K562 (cell line): ENCODE results near the gene ZNF529. TPM values are rescaled to one million over a fixed set of nuclear protein-coding genes. Genes with fewer than 3 reads are reported as not detected.
A peak's percentile ranks its signal among the peaks of the same experiment; 100 is the strongest.

Source experiments
- ARID1B ChIP-seq: fragments of 450-650 bp; IDR thresholded peaks from 2 replicates; pipeline ENCODE4 v1.6.1; 2016; ENCODE audit warnings: antibody characterized with exemption, mild to moderate bottlenecking, inconsistent platforms
- BMI1 ChIP-seq: fragments of 150-350 bp; IDR thresholded peaks from 2 replicates; pipeline ENCODE4 v1.6.1; 2014; ENCODE audit warnings: low read length
- CCNT2 ChIP-seq: IDR thresholded peaks from 2 replicates; pipeline ENCODE4 v1.6.1; 2011; ENCODE audit warnings: borderline replicate concordance, low read depth, mild to moderate bottlenecking, moderate library complexity, mixed read lengths, low read length; ENCODE audit not compliant: insufficient read length; ENCODE audit errors: extremely low read depth
- COPS2 ChIP-seq: fragments of 450-650 bp; conservative IDR thresholded peaks from 2 replicates; pipeline ENCODE4 v1.6.1; 2016; ENCODE audit warnings: mild to moderate bottlenecking, moderate library complexity
- DACH1 ChIP-seq: fragments of 450-650 bp; IDR thresholded peaks from 2 replicates; pipeline ENCODE4 v1.6.1; 2018; ENCODE audit not compliant: partially characterized antibody
- EP300 ChIP-seq: IDR thresholded peaks from 2 replicates; pipeline ENCODE4 v1.6.1; 2012; ENCODE audit warnings: low read length, improper control_type of control experiment
- EP400 ChIP-seq: fragments of 450-650 bp; IDR thresholded peaks from 2 replicates; pipeline ENCODE4 v1.6.1; 2017; ENCODE audit warnings: antibody characterized with exemption, mild to moderate bottlenecking, moderate library complexity
- FOXA3 ChIP-seq, 2 experiments: fragments of 450-650 bp in 1 of 2; sonication (generic) in 1 of 2; formaldehyde crosslinking; IDR thresholded peaks in 1 of 2; conservative IDR thresholded peaks in 1 of 2; 2 replicates each; pipeline versions ENCODE4 v1.4.0 to v1.8.0; 2020 to 2022; ENCODE audit warnings: mild to moderate bottlenecking in 2 of 2, missing genetic modification reagents in 1 of 2
- GATA2 ChIP-seq: sonication (generic); formaldehyde crosslinking; IDR thresholded peaks from 2 replicates; pipeline ENCODE4 v1.4.0; 2020; ENCODE audit warnings: mild to moderate bottlenecking, missing genetic modification reagents
- MBD2 ChIP-seq: sonication (generic); IDR thresholded peaks from 2 replicates; pipeline ENCODE4 v1.6.1; 2016; ENCODE audit warnings: low read depth, borderline replicate concordance
- NEUROD1 ChIP-seq: fragments of 150-350 bp; IDR thresholded peaks from 2 replicates; pipeline ENCODE4 v1.6.1; 2014; ENCODE audit warnings: borderline replicate concordance, low read length, low read depth; ENCODE audit not compliant: partially characterized antibody
- NFXL1 ChIP-seq: fragments of 450-650 bp; formaldehyde crosslinking; IDR thresholded peaks from 2 replicates; pipeline ENCODE4 v1.4.0; 2021; ENCODE audit warnings: mild to moderate bottlenecking
- NR2F6 ChIP-seq: fragments of 450-650 bp; formaldehyde crosslinking; IDR thresholded peaks from 2 replicates; pipeline ENCODE4 v1.4.0; 2020; ENCODE audit warnings: mild to moderate bottlenecking
- NUFIP1 ChIP-seq: fragments of 450-650 bp; IDR thresholded peaks from 2 replicates; pipeline ENCODE4 v1.6.1; 2018; ENCODE audit not compliant: partially characterized antibody
- RBM15 ChIP-seq: fragments of 200-400 bp; formaldehyde crosslinking; IDR thresholded peaks from 2 replicates; pipeline ENCODE4 v1.6.1; 2018; ENCODE audit warnings: mild to moderate bottlenecking, low read length, moderate library complexity; ENCODE audit not compliant: insufficient read depth
- SREBF1 ChIP-seq: fragments of 150-350 bp; IDR thresholded peaks from 2 replicates; pipeline ENCODE4 v1.6.1; 2014; ENCODE audit warnings: antibody characterized with exemption, low read depth, low read length, borderline replicate concordance
- TRIM28 ChIP-seq: fragments of 450-650 bp; IDR thresholded peaks from 2 replicates; pipeline ENCODE4 v1.6.1; 2017
- VEZF1 ChIP-seq: fragments of 200-800 bp; sonication (Bioruptor generic); IDR thresholded peaks from 2 replicates; pipeline ENCODE4 v1.6.1; 2017; ENCODE audit warnings: missing genetic modification characterization, missing compliant biosample characterization
- ZKSCAN8 ChIP-seq: fragments of 200-800 bp; sonication (Bioruptor generic); IDR thresholded peaks from 2 replicates; pipeline ENCODE4 v1.6.1; 2016; ENCODE audit warnings: missing genetic modification characterization, missing compliant biosample characterization
- ZNF197 ChIP-seq: fragments of 200-800 bp; sonication (Bioruptor generic); IDR thresholded peaks from 2 replicates; pipeline ENCODE4 v1.6.1; 2016; ENCODE audit warnings: low read depth, missing genetic modification characterization, missing compliant biosample characterization
- ZZZ3 ChIP-seq: fragments of 450-650 bp; IDR thresholded peaks from 2 replicates; pipeline ENCODE4 v1.6.1; 2016; ENCODE audit warnings: antibody characterized with exemption, mild to moderate bottlenecking, moderate library complexity
- polyA plus RNA-seq, 8 experiments: library from polyadenylated mRNA; depleted of rRNA in 4 of 8; stranded (reverse) in 5 of 8; unstranded in 3 of 8; fragments of >200 nt; fragmentation: Nextera tagmentation in 2 of 8; fragmentation: Illumina TruSeq in 1 of 8; extraction: Ambion mirVana in 2 of 8; extraction: Trizol in 1 of 8; gene quantifications; 2 replicates each; pipeline versions ENCODE4 v1.2.1 to v1.2.3, GENCODE V29; 2011 to 2014; ENCODE audit warnings: inconsistent platforms in 1 of 8, missing spikeins in 1 of 8
- total RNA-seq, 7 experiments: library from RNA; depleted of rRNA in 6 of 7; stranded (reverse); fragments of >200 nt in 6 of 7; fragmentation: Illumina TruSeq in 2 of 7; extraction: Trizol in 2 of 7; gene quantifications; 2 replicates each; pipeline versions ENCODE4 v1.2.1 to v1.2.3, GENCODE V29; 2011 to 2021; ENCODE audit warnings: low replicate concordance in 1 of 7
- TF ChIP-seq, protein P1 (sequence below): fragments of 450-650 bp; IDR thresholded peaks from one replicate; pipeline ENCODE4 v1.6.1; 2018; ENCODE audit warnings: mild to moderate bottlenecking, moderate library complexity; ENCODE audit not compliant: partially characterized antibody
- TF ChIP-seq, protein P2 (sequence below): fragments of 250-450 bp; sonication (Bioruptor Pico); IDR thresholded peaks from 2 replicates; pipeline ENCODE4 v1.4.0; 2020; ENCODE audit warnings: mild to moderate bottlenecking, moderate library complexity

The ZNF529 gene
- total and polyA plus RNA-seq, 9 of the 15 experiments (the other 6 are each of a cell fraction or from before 2014, with no cell fraction given) = 2.4 to 12.6 (median 6.3) TPM

DNA sequence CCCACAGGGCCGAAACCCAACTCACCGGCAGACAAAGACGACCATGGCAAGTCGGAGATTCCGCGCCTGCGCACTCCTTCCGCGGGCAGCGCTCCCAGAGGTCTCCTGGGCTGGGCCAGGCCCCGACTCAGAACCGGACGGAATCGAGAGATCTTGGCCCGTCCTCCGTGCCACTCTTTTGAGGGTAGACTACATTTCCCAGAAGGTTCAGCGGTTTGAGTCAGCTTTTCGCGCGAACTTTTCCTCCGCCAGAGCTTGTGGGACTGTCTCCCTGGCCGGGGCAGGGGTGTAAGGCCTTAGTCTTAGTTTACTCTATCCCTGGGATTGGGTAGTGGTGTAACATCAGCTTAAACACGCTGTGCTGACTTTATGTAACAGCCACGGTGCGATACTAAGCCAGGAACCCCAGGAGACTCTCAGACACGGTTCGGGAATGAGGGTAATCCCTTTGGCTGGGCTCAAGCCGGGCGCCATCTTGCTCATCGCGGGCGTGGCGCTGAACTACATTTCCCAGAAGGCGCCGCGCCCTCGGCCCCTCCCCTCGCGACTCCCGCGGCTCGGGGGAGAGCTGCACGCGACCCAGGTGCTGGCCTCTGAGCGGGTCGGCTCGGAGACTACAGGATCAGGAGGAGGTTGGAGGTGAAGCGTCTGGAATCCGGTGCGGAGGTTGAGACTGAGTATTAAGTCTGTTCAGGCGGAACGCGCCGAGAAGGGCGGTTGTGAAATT lies 44.7 kb downstream of the ZNF529 start, which contains the start of gene ZNF260 (continued):
- TF ChIP-seq VEZF1 (CRISPR knock-in tag) = peak; percentile 82
- no peak for TF ChIP-seq NFXL1 (CRISPR knock-in tag)
- no peak for TF ChIP-seq NR2F6 (CRISPR knock-in tag)
- TF ChIP-seq CCNT2 = peak; percentile 32
- no peak for TF ChIP-seq GATA2 (CRISPR knock-in tag)
- TF ChIP-seq NEUROD1 = peak; percentile 1
- 0 out of 2 replicates have a peak, but pooled peaks have one; percentile 60 for TF ChIP-seq ZNF197
- TF ChIP-seq COPS2 = no peak
- no peak for TF ChIP-seq TRIM28
- TF ChIP-seq EP400 = peak; percentile 87
- no peak for TF ChIP-seq ARID1B
- TF ChIP-seq DACH1 = no peak
- TF ChIP-seq, protein P1, sequence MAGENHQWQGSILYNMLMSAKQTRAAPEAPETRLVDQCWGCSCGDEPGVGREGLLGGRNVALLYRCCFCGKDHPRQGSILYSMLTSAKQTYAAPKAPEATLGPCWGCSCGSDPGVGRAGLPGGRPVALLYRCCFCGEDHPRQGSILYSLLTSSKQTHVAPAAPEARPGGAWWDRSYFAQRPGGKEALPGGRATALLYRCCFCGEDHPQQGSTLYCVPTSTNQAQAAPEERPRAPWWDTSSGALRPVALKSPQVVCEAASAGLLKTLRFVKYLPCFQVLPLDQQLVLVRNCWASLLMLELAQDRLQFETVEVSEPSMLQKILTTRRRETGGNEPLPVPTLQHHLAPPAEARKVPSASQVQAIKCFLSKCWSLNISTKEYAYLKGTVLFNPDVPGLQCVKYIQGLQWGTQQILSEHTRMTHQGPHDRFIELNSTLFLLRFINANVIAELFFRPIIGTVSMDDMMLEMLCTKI = no peak
- TF ChIP-seq, protein P2, sequence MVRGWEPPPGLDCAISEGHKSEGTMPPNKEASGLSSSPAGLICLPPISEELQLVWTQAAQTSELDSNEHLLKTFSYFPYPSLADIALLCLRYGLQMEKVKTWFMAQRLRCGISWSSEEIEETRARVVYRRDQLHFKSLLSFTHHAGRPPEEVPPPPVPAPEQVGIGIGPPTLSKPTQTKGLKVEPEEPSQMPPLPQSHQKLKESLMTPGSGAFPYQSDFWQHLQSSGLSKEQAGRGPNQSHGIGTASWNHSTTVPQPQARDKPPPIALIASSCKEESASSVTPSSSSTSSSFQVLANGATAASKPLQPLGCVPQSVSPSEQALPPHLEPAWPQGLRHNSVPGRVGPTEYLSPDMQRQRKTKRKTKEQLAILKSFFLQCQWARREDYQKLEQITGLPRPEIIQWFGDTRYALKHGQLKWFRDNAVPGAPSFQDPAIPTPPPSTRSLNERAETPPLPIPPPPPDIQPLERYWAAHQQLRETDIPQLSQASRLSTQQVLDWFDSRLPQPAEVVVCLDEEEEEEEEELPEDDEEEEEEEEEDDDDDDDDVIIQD (CRISPR knock-in tag) = no peak
- no peak for TF ChIP-seq SREBF1
- peak; percentile 66 for TF ChIP-seq MBD2
- no peak for TF ChIP-seq FOXA3 (CRISPR knock-in tag; conservative IDR thresholded peaks at IDR 0.05 in 1 of 2, IDR thresholded peaks at IDR 0.05 in 1 of 2)
- TF ChIP-seq NUFIP1 = no peak
- no peak for TF ChIP-seq ZKSCAN8 (CRISPR knock-in tag)
- TF ChIP-seq EP300 = 0 out of 2 replicates have a peak, but pooled peaks have one; percentile 1
- TF ChIP-seq RBM15 = no peak
- TF ChIP-seq ZZZ3 = 0 out of 2 replicates have a peak, but pooled peaks have one; percentile 52
- no peak for TF ChIP-seq BMI1
